A549 treated with Hydrocortisone at 1 μM for 4 hours (cell line): ENCODE measurements around the gene WNK2. TPM values are rescaled to one million over a fixed set of nuclear protein-coding genes. Genes with fewer than 3 reads are reported as not detected.

Source experiments
- total RNA-seq: library from RNA; stranded (reverse); fragments of 200-300 nt; extraction: Qiagen RNA extraction; gene quantifications from 5 replicates; pipeline ENCODE4 v1.2.3, GENCODE V29; 2022

The WNK2 gene
- total RNA-seq = 5.6 to 6.5 TPM (median 6.4 TPM) in 5 replicates

DNA sequence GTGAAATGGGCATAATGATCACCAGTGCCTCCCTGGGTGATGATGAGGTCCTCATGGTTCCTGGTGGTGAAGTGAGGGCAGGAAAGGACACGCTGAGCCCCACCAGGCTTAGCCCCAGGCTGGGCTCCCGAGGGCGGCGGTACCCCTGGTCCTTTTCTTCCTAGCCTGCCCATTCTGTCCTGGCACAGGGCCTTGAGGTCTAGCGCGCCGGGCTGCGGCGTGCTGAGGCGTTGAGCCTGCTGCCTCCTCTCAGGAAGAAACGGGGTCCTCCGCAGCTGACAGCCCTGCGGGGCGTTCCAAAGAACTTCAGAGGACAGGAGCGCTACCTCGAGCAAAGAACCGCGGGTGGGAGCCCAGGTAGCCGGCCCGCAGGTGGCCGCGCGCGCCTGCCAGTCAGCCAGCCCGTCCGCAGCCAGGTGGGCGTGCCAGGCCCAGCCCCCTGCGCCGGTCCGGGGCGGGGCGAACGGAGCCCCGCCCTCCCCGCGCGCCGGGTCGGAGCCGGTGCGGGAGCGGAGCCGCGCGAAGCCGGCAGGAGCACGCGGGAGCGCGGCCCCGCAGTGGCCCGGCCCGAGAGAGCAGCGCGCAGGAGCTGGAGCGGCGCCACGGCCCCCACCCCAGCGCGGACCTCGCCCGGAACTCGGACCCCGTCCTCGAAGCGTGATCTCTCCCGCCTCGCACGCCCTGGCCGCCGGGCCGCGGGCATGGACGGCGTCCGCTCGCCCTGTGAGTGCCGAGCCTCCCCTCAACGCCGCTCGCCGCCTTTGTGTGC lies at the start of gene WNK2:
Gene WNK2, plus strand, starts transcription at position 477 of the 769 bp plus-strand sequence. CDS start 791 bp downstream, outside the sequence.

Other genes starting within 250 kb of the WNK2 start
- gene FGD3, start 236.6 kb upstream of the WNK2 start, total RNA-seq = 0.10 to 0.93 TPM (median 0.27 TPM) in 5 replicates
- 0.31 to 1.0 TPM (median 1.0 TPM) in 5 replicates for gene SUSD3, start 125.4 kb upstream of the WNK2 start, total RNA-seq
- gene CARD19, start 87.9 kb upstream of the WNK2 start, total RNA-seq = 41.0 to 65.5 TPM (median 62.1 TPM) in 5 replicates
- gene NINJ1, start 49.9 kb upstream of the WNK2 start, total RNA-seq = 65.8 to 103 TPM (median 80.5 TPM) in 5 replicates